C4-2B (cell line): ENCODE measurements around the gene ANKS4B.

Experiments
- ZFX ChIP-seq: fragments of 450-650 bp; IDR thresholded peaks from 2 replicates; pipeline ENCODE4 v1.6.1; 2017
- TF ChIP-seq, protein P1 (sequence below): fragments of 450-650 bp; conservative IDR thresholded peaks from 2 replicates; pipeline ENCODE4 v1.5.1; 2017; ENCODE audit warnings: mild to moderate bottlenecking

- TF ChIP-seq, protein P1, sequence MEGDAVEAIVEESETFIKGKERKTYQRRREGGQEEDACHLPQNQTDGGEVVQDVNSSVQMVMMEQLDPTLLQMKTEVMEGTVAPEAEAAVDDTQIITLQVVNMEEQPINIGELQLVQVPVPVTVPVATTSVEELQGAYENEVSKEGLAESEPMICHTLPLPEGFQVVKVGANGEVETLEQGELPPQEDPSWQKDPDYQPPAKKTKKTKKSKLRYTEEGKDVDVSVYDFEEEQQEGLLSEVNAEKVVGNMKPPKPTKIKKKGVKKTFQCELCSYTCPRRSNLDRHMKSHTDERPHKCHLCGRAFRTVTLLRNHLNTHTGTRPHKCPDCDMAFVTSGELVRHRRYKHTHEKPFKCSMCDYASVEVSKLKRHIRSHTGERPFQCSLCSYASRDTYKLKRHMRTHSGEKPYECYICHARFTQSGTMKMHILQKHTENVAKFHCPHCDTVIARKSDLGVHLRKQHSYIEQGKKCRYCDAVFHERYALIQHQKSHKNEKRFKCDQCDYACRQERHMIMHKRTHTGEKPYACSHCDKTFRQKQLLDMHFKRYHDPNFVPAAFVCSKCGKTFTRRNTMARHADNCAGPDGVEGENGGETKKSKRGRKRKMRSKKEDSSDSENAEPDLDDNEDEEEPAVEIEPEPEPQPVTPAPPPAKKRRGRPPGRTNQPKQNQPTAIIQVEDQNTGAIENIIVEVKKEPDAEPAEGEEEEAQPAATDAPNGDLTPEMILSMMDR: no peak
- TF ChIP-seq ZFX: no peak
Measured at GRCh38 chr16:21236831-21237230, 3.3 kb downstream of the ANKS4B start.
